ENCODE measurements around the gene HPSE2.

Gene HPSE2

DNA sequence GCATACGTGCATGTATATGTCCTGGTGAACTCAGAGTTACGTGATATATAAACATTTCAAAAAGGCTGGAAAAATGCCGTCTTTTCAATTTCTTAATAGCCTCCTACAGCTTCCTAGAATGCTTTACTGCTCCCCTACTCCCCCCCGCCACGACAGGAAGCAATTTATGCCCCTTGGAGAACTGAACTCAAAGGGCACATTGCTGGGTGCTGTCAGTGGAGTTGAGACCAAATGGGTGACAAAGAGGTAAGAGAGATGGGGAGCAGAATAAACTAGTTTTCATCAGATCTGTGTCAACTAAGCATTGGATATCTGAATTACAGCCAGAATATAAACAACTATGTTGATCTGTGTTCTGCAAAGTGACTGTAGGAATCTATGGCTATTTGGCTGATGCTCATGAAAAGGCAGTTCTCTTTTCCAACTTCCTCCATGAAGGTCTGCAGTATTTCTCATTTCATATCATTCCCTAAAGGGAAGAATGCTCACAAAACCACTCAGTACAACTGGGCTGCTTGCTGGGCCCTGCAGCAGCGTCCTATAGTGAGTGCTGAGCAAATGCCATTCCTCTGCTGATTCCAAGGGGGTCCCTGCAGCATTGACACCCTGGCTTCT is 617.6 kb downstream of the HPSE2 start:
- DNase-seq (ENCODE audit: low read depth), result no peak

GRCh38 chr10:98613446-98613845 is 622.2 kb downstream of the HPSE2 start:
- no peak for DNase-seq (ENCODE audit: low read depth)

GRCh38 chr10:98611436-98611835 is 624.2 kb downstream of the HPSE2 start:
- no peak for DNase-seq (ENCODE audit: low read depth)

DNA sequence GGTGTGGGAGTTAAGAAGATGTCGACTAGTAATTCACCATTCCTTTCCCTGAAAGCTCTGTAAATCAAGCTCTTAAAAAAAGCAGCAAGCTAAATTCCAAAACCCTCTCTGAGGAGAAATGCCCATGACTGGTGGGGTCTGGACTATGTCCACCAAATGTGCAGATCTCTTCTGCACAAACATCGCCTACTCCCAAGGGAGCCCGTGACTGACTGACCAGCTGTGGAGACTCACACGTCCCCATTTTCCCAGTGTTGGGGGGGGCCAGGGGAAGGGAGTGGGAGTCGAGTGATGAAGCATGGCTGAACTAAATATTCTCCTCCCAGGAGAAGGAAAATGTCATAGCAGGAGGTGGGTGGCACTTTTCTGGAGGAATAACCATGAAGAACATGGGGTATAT is 624.8 kb downstream of the HPSE2 start:
- no peak for DNase-seq (ENCODE audit: low read depth)

DNA sequence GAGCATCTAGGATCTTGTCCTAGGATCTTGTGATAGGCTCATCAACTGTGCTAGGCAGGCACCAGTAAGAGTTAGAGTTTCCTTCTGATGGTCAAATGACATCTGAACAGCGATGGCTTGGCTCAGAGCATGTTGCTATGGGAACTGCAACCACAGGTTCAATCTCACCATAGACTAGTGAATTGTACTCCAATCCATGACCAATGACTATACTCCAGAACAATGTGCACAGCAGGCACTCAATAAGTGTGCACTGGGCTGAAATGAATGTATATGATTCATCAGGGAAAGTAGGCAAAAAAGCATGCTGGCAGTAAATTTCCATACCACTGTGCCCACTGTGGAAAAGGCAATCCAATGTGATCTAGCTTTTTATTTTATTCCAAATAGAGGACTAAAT is 625.4 kb downstream of the HPSE2 start:
- no peak for DNase-seq (ENCODE audit: low read depth)

DNA sequence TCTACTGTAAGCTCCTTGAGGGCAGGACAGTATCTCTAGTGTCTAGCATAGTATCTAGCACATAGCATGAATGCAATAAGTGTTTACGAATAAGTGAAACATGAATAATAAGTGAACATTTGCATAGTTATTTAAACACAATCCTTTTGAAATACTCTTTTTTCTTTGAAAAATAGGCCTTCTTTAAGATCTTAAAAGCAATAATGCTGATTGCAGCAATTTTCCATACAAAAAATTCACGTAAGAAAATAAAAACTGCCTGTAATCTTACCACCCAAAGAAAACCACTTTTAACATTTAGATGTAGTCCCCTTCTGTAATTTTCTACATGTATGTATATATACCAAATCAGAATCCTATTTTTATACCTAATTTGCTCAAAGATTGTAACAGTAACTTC is 626.4 kb downstream of the HPSE2 start:
- DNase-seq (ENCODE audit: low read depth), result no peak

GRCh38 chr10:98608411-98608810 is 627.2 kb downstream of the HPSE2 start:
- DNase-seq (ENCODE audit: low read depth), result no peak

DNA sequence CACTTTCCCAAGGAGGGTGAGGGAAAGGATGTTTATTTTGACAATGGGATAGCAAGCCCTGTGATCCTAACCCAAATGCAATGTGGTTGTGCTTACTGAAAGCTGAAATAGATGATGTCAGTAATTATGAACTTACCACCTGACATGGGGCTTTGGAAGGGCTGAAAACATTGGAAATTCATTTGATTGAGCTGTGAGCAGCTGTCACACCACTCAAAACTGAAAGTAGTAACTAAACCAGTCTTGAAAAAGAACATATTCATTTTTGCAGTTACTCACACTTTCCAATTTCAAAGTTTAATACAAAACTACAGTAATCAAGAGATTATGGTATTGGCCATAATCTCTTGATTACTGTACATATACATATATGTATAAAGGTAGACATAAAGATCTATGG is 633.4 kb downstream of the HPSE2 start:
- DNase-seq (ENCODE audit: low read depth), result no peak

- no peak for DNase-seq (ENCODE audit: low read depth)
These were observed 636.5 kb downstream of the HPSE2 start for GRCh38 chr10:98599032-98599610.

DNA sequence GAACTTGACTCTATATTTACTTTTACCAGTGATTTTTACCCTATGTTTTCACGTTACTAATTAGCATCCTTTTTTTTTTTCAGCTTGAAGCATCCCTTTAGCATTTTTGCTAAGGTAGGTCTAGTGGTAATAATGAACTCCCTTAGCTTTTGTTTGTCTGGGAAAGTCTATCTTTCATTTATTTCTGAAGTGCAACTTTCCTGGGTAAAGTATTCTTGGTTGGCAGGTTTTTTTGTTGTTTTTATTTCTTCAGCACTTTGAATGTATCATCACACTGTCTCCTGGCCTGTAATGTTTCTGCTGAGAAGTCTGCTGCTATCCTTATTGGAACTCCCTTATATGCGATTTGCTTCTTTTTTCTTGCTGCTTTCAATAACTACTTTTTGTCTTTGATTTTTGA is 639.2 kb downstream of the HPSE2 start:
- DNase-seq (ENCODE audit: low read depth), result no peak

DNA sequence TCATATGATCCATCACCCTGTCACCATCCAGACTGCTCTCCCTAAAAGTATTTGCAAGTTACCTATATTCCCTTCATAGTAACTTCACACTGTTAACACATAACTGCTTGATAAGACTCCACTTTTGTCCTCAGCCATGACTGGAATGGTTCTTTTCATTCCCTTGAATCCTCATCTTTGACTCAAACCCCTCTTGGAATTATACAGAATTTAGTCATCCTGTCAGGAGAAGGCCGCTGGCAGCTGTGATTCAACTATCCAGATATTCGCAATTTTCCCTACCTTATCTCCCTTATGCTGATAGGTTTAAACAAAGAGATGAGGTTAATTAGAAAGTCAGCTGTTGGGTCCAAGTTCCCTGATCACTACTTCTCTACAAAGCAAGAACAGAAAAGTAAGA is 646.0 kb downstream of the HPSE2 start:
- DNase-seq (ENCODE audit: low read depth), result no peak

GRCh38 chr10:98589007-98589406 is 646.6 kb downstream of the HPSE2 start:
- no peak for DNase-seq (ENCODE audit: low read depth)

- DNase-seq (ENCODE audit: low read depth), result no peak
These were observed 648.4 kb downstream of the HPSE2 start for GRCh38 chr10:98587156-98587837.

- no peak for DNase-seq (ENCODE audit: low read depth)
These were observed 649.6 kb downstream of the HPSE2 start for GRCh38 chr10:98586096-98586495.

GRCh38 chr10:98582363-98582762 is 653.3 kb downstream of the HPSE2 start:
- no peak for DNase-seq (ENCODE audit: low read depth)

GRCh38 chr10:98577578-98577977 is 658.1 kb downstream of the HPSE2 start:
- no peak for DNase-seq (ENCODE audit: low read depth)

DNA sequence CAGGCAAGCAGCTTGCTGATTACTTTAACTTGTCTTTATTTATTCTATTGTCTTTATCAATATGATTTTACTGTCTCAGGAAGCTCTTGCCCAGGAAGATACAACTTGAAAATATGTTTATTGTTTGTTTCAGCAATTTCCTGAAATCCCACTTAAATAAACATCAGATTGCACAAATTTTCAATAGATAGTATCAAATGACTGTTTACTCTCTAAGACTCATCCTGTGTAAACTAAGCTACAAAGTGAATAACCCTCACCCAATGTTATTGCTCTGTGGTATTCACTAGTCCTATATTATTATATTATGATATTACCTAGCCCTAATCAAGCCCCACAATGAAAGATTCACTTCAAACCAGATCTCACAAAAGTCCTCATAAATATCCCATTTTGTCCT is 658.5 kb downstream of the HPSE2 start:
- no peak for DNase-seq (ENCODE audit: low read depth)

- no peak for DNase-seq (ENCODE audit: low read depth)
These were observed 659.6 kb downstream of the HPSE2 start for GRCh38 chr10:98576096-98576495.

- DNase-seq (ENCODE audit: low read depth), result no peak
These were observed 663.1 kb downstream of the HPSE2 start for GRCh38 chr10:98572594-98572993.

DNA sequence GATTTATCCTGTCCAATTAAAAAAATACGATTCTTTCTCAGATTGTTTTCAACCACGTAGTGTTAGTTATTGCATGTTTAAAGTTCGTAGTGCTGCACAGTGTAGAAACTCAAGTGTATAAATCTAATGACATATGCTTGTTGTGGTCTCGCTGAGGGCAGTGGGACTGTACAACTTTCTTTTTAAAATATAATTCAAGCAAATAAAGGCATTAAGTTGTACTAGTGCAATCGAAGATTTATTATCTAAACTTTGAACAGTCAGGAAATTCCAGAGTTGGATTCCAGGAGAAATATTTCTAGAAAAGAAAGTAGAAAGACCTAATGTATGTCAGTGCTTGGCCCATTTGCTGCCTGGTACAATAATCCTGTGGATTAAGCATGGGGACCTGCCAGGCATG is 664.8 kb downstream of the HPSE2 start:
- no peak for DNase-seq (ENCODE audit: low read depth)

- DNase-seq (ENCODE audit: low read depth), result no peak
These were observed 665.8 kb downstream of the HPSE2 start for GRCh38 chr10:98569853-98570252.

- DNase-seq (ENCODE audit: low read depth), result no peak
These were observed 667.1 kb downstream of the HPSE2 start for GRCh38 chr10:98568551-98568950.

DNA sequence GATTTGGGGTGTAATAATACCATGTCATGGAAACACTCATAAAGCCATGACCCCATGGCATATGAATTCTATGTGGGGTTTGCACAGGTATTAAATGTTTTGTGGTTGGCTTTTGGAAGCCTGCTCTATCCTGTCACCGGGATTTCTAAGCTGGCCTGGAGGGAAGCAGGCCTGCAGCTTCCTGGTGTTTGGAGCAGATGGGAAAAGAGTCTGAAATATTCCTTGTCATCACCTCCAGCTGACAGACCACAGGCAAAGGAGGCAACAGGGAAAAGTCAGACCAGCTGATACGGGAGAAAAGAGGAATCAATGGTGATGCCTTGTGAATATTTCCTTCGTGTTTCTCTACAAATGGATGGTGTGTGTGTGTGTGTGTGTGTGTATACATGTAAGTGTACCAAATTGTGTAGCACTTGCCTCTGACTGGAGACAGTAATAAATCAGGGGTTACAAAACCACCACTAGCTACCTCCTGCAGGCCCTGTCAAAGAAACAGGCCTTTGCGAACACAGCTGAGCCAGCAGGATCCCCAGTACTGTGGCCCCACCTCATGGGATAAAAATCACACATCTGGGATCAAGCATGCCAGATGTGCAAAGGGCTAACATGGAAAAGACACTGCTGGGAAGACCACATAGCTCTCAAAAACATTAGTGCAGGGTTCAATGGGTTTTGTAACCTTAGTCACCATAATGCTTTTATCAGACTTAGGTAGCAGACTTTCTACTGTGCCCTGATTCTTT is 668.1 kb downstream of the HPSE2 start:
- DNase-seq (ENCODE audit: low read depth), result no peak

All from activated T-helper 9 cell treated with anti-CD3 and anti-CD28 coated beads, Interleukin-2, amount 50 U/mL, for 16 hours (primary cell).